Measurements from ENCODE around the gene SLC35D2.

Gene SLC35D2

DNA sequence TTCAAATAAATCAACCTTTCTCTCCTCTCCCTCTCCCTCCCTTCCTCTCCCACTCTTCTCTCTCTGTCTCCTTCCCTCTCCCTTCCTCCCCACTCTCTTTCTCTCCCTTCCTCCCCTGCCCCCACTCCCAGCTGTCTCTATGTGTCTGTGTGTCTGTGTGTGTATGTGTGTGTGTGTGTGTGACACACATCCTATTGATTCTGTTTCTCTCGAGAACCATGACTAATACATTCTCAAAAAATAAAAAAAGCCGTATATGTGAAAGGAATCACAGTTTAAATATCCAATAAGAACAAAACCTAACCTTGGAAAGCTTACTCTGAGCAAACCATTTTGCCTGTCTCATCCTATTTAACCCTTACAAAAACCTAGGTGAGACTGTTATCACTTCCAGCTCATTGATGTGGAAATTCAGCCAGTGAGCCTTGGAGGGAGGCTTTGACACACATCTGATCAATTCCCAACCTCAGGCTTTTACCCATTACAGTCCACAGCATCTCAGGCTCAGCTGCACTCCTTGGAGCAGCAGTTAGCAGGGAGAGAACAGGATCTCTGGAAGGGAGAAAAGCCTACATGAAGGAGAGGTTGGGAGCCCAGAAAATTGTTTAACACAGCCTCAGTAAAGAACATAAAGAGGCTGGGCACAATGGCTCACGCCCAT lies 89.9 kb downstream of the SLC35D2 start:
- Histone ChIP-seq H3K4me1 (ENCODE audit: insufficient read depth, low read length) (no peaks in the 10 kb centered on the region), H3K27me3 (ENCODE audit: control insufficient read depth in 1 of 2, insufficient read depth in 2 of 2, low read length in 2 of 2) (no peaks in the 10 kb centered on the region), H3K9me3 (ENCODE audit: low read length) (no peaks in the 10 kb centered on the region), H3K27ac (ENCODE audit: low read depth, low read length) (no peak overlapping the region), H3K9ac (ENCODE audit: low read length) (no peak overlapping the region), H3K36me3 (ENCODE audit: insufficient read depth, low read length) (no peaks in the 10 kb centered on the region), H3K4me3 (ENCODE audit: low read depth in 1 of 2, low read length in 2 of 2) (no peak overlapping the region)

DNA sequence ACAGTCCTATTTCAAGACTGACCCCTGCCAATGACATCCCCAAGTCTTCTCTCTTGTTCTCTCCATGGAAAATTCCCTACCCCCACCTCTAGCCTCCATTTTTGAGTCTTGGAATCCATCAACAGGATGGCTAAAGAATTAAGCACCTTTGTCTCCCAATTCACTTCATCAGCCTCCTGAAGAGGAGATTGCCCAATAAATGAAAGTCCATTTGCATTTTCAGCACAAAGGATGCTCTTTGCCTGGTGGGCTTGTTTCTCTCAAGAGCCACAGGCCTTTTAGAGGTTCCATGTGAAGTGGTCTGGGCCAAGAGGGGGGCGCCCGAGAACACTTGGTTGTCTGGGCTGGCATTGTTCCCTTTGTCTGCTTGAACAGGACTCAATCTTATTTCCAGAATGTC lies 94.1 kb downstream of the SLC35D2 start:
- Histone ChIP-seq H3K4me3 (ENCODE audit: low read depth in 1 of 2, low read length in 2 of 2) (no peak overlapping the region), H3K9me3 (ENCODE audit: low read length) (no peaks in the 10 kb centered on the region), H3K36me3 (ENCODE audit: insufficient read depth, low read length) (no peaks in the 10 kb centered on the region), H3K9ac (ENCODE audit: low read length) (no peak overlapping the region), H3K27ac (ENCODE audit: low read depth, low read length) (no peak overlapping the region), H3K27me3 (ENCODE audit: control insufficient read depth in 1 of 2, insufficient read depth in 2 of 2, low read length in 2 of 2) (no peaks in the 10 kb centered on the region), H3K4me1 (ENCODE audit: insufficient read depth, low read length) (no peaks in the 10 kb centered on the region)

DNA sequence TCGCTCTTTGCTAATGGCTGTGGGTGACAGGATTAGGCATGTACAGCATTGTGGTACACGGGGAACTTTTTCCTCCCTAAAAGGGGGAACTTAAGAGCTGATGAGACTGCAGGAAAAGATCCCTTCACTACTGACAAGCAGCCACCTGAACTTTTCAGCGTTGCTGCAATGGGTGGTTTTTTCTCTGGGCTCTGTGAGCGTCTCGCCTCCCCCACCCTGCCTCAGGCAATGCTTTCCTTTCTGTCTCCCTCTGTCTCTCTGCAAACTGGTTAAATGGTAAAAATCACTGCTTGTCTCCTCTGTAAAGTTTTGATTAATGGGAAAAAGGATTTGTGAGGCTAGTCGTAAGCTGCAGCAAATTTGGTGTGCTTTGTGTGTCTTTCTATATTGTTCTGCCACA lies 101.9 kb downstream of the SLC35D2 start:
- Histone ChIP-seq H3K9ac (ENCODE audit: low read length) (no peak overlapping the region), H3K27me3 (ENCODE audit: control insufficient read depth in 1 of 2, insufficient read depth in 2 of 2, low read length in 2 of 2) (no peaks in the 10 kb centered on the region), H3K9me3 (ENCODE audit: low read length) (no peaks in the 10 kb centered on the region), H3K27ac (ENCODE audit: low read depth, low read length) (no peak overlapping the region), H3K36me3 (ENCODE audit: insufficient read depth, low read length) (no peaks in the 10 kb centered on the region), H3K4me3 (ENCODE audit: low read depth in 1 of 2, low read length in 2 of 2) (no peak overlapping the region), H3K4me1 (ENCODE audit: insufficient read depth, low read length) (no peaks in the 10 kb centered on the region)

DNA sequence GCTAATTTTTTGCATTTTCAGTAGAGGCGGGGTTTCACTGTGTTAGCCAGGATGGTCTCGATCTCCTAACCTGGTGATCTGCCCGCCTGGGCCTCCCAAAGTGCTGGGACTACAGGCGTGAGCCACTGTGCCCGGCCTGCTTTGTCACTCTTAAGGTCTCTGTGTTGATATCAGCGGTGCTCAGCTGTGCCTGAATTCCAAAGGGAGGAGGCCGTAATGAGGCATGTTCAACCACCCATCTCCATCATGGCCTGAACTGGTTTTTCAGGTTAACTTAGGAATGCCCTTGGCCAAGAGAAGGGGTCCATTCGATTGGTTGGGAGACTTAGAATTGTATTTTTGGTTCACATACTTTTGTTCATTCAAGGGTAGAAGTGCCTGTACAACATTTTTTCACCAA lies 103.6 kb downstream of the SLC35D2 start:
- Histone ChIP-seq H3K4me1 (ENCODE audit: insufficient read depth, low read length) (no peaks in the 10 kb centered on the region), H3K36me3 (ENCODE audit: insufficient read depth, low read length) (no peaks in the 10 kb centered on the region), H3K27me3 (ENCODE audit: control insufficient read depth in 1 of 2, insufficient read depth in 2 of 2, low read length in 2 of 2) (no peaks in the 10 kb centered on the region), H3K9ac (ENCODE audit: low read length) (no peak overlapping the region), H3K9me3 (ENCODE audit: low read length) (no peaks in the 10 kb centered on the region), H3K27ac (ENCODE audit: low read depth, low read length) (no peak overlapping the region), H3K4me3 (ENCODE audit: low read depth in 1 of 2, low read length in 2 of 2) (no peak overlapping the region)

DNA sequence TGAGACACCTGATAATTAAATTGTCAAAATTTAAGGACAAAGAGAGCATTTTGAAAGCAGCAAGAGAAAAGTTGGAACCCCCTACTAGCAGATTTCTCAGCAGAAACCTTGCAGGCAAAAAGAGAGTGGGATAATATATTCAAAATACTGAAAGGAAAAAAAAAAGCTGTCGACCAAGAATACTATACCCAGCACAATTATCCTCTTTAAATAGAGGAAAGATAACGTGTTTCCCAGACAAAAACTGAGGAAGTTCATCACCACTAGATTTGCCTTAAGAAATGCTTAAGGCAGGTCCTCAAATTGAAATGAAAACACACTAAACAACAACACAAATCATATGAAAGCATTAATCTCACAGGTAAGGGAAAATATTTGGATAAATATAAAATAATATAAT lies 108.6 kb downstream of the SLC35D2 start:
- H3K9ac ChIP-seq (ENCODE audit: low read length) = no peak overlapping the region
- no peak overlapping the region for H3K27ac ChIP-seq (ENCODE audit: low read depth, low read length)
- H3K4me1 ChIP-seq (ENCODE audit: insufficient read depth, low read length) = no peaks in the 10 kb centered on the region
- no peaks in the 10 kb centered on the region for H3K27me3 ChIP-seq (ENCODE audit: control insufficient read depth in 1 of 2, insufficient read depth in 2 of 2, low read length in 2 of 2)
- H3K36me3 ChIP-seq (ENCODE audit: insufficient read depth, low read length) = no peaks in the 10 kb centered on the region
- no peak overlapping the region for H3K4me3 ChIP-seq (ENCODE audit: low read depth in 1 of 2, low read length in 2 of 2)
- no peaks in the 10 kb centered on the region for H3K9me3 ChIP-seq (ENCODE audit: low read length)
